Astrocyte (in vitro differentiated cells and primary cell): ENCODE data around the gene PSD.

Experiments used
- EZH2 ChIP-seq: IDR thresholded peaks from 2 replicates; pipeline ENCODE4 v1.6.1; 2012; ENCODE audit warnings: mild to moderate bottlenecking, low read length, inconsistent platforms; ENCODE audit not compliant: insufficient read depth
- TF ChIP-seq, protein P1 (sequence below): IDR thresholded peaks from 2 replicates; pipeline ENCODE4 v1.5.1; 2011; ENCODE audit warnings: low read depth, mild to moderate bottlenecking, inconsistent platforms, low read length, moderate library complexity; ENCODE audit not compliant: insufficient read depth

DNA sequence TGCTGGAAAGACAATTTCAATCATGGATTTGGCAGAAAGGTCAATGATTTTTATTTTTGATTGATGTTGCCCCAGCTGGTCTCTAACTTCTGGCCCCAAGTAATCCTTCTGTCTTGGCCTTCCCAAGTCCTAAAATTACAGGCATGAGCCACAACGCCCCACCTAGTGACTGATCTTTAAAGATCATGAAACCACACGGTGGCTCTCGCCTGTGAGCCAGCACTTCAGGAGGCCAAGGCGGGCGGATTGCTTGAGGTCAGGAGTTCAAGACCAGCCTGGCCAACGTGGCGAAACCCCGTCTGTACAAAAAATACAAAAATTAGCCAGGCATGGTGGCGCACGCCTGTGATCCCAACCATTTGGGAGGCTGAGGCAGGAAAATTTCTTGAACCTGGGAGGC lies 45.4 kb upstream of the PSD start:
- TF ChIP-seq, protein P1, sequence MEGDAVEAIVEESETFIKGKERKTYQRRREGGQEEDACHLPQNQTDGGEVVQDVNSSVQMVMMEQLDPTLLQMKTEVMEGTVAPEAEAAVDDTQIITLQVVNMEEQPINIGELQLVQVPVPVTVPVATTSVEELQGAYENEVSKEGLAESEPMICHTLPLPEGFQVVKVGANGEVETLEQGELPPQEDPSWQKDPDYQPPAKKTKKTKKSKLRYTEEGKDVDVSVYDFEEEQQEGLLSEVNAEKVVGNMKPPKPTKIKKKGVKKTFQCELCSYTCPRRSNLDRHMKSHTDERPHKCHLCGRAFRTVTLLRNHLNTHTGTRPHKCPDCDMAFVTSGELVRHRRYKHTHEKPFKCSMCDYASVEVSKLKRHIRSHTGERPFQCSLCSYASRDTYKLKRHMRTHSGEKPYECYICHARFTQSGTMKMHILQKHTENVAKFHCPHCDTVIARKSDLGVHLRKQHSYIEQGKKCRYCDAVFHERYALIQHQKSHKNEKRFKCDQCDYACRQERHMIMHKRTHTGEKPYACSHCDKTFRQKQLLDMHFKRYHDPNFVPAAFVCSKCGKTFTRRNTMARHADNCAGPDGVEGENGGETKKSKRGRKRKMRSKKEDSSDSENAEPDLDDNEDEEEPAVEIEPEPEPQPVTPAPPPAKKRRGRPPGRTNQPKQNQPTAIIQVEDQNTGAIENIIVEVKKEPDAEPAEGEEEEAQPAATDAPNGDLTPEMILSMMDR: no peak
- no peak for TF ChIP-seq EZH2
